Rectal smooth muscle tissue (tissue), 1 donor: ENCODE measurements around the gene GIMAP1.

ENCODE experiments used
- H3K27ac ChIP-seq: one replicate; pipeline ENCODE4 v1.7.0; 2013; ENCODE audit warnings: low read depth, low read length, inconsistent platforms
- H3K27me3 ChIP-seq: one replicate; pipeline ENCODE4 v1.7.0; 2013; ENCODE audit warnings: low read length; ENCODE audit not compliant: control insufficient read depth, insufficient read depth
- H3K36me3 ChIP-seq: one replicate; pipeline ENCODE4 v1.7.0; 2013; ENCODE audit warnings: low read length; ENCODE audit not compliant: control insufficient read depth, insufficient read depth
- H3K4me1 ChIP-seq: one replicate; pipeline ENCODE4 v1.7.0; 2013; ENCODE audit warnings: low read length; ENCODE audit not compliant: control insufficient read depth, insufficient read depth
- H3K4me3 ChIP-seq: one replicate; pipeline ENCODE4 v1.7.0; 2013; ENCODE audit warnings: low read length
- H3K9ac ChIP-seq: one replicate; pipeline ENCODE4 v1.7.0; 2013; ENCODE audit warnings: low read length

Gene GIMAP1

DNA sequence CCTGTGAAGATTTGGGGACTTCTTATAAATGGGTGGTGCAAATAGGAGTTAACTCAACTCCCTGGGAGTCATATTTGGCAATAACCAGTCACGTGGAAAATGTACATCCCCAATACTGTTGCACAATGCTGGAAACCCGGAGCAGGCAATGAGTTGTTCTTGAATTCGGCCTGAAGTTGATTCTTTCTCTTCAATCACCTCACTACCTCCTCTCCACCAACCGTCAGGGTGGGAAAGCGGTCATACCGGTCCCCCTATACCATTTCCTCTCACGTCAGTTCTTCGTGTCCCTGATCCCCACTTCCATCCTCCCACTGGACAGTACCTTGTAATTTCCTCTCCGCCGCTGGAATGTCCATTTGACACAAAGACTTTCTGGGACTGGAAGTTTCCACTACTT is 23.6 kb downstream of the GIMAP1 start:
- peak overlapping the region; percentile 40 for H3K4me3 ChIP-seq
- no peak overlapping the region for H3K9ac ChIP-seq
- no peaks in the 10 kb centered on the region for H3K27me3 ChIP-seq
- no peak overlapping the region for H3K27ac ChIP-seq
- H3K36me3 ChIP-seq, result no peaks in the 10 kb centered on the region
- peaks cover 7% of the 10 kb centered on the region for H3K4me1 ChIP-seq

DNA sequence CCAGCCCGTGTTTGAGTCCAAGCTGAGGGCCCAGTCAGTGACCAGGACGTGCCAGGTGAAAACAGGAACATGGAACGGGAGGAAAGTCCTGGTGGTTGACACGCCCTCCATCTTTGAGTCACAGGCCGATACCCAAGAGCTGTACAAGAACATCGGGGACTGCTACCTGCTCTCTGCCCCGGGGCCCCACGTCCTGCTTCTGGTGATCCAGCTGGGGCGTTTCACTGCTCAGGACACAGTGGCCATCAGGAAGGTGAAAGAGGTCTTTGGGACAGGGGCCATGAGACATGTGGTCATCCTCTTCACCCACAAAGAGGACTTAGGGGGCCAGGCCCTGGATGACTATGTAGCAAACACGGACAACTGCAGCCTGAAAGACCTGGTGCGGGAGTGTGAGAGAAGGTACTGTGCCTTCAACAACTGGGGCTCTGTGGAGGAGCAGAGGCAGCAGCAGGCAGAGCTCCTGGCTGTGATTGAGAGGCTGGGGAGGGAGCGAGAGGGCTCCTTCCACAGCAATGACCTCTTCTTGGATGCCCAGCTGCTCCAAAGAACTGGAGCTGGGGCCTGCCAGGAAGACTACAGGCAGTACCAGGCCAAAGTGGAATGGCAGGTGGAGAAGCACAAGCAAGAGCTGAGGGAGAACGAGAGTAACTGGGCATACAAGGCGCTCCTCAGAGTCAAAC is 26.0 kb downstream of the GIMAP1 start:
- Histone ChIP-seq H3K4me1 (peaks cover 7% of the 10 kb centered on the region), H3K27ac (no peak overlapping the region)

DNA sequence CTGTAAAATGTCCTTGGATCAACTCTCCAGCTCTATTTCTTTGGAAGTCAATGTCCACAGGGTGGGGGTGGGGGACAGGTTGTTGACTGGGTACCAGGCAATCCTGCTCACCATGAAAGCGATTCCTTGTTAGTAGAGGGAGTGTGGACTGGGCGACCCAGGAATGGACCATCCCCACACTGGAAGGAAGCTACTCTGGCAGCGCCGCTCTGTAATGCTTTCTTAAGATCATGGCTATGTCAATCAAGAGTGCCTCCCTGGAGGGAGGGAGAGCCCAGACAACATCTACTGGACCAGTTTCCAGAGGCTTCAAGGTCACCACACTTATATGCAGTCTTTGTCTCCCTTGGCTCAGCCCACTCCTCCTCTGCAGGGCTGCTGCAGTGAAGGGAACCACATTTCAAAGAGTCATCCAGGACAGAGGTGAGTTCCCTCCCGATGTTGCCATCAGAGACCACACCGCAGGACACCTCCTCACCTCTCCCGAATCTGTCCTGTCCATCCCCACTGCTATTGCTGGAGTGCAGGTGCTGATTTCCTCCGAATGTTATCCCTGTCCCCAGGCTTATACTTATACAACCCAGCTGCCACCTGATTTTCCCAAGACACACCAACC is 27.7 kb downstream of the GIMAP1 start:
- H3K27ac ChIP-seq, result no peak overlapping the region
- H3K4me1 ChIP-seq, result peaks cover 7% of the 10 kb centered on the region
- no peak overlapping the region for H3K9ac ChIP-seq
- H3K36me3 ChIP-seq, result no peaks in the 10 kb centered on the region
- no peaks in the 10 kb centered on the region for H3K27me3 ChIP-seq
- H3K4me3 ChIP-seq, result no peak overlapping the region

More for the DNA sequence above, 26.0 kb downstream of the GIMAP1 start:
- Histone ChIP-seq H3K27me3 (no peaks in the 10 kb centered on the region), H3K4me3 (peak overlapping the region; percentile 5), H3K36me3 (no peaks in the 10 kb centered on the region), H3K9ac (no peak overlapping the region)

DNA sequence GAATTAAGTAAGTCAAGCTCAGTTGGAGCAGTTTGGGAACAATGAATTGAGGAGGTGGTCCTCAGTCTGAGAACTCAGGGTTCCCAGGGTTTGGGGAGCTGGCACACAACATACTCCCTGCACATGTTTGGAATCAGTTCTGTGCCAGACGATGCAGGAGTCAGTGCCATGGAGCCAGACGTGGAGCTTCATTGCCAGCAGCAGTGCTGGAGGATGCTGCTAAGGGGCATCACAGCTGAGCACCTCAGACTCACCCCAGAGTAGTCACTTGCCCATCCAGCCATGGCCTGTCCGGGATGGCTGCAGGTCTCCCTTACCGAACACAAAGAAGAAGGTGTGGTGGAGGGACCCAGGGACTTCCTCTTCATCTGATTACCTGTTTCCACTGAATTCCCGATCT is 28.7 kb downstream of the GIMAP1 start:
- H3K36me3 ChIP-seq, result no peaks in the 10 kb centered on the region
- no peaks in the 10 kb centered on the region for H3K27me3 ChIP-seq
- H3K4me3 ChIP-seq, result no peak overlapping the region
- H3K9ac ChIP-seq, result no peak overlapping the region
- peaks cover 7% of the 10 kb centered on the region for H3K4me1 ChIP-seq
- no peak overlapping the region for H3K27ac ChIP-seq

DNA sequence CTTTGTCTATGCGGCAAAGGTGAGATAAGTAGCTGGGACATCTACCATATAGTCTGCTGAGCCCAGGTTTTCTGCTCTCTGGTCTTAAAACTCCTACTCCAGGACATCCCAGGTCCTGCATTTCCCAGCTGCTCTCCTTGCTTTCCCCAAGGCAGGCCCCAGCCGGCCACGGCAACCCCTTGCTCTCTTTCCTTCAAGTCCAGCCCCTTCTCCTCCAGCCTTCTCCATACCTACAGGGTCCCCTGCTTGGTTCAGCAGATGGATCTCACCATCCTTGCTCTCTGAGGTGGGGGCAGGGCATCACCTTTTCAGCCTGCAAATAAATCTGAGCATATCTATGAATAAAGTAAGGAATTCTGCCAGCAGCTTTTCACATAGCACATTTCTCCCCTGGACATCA is 29.5 kb downstream of the GIMAP1 start:
- no peak overlapping the region for H3K4me3 ChIP-seq
- no peaks in the 10 kb centered on the region for H3K27me3 ChIP-seq
- peaks cover 7% of the 10 kb centered on the region for H3K4me1 ChIP-seq
- H3K9ac ChIP-seq, result no peak overlapping the region
- H3K27ac ChIP-seq, result no peak overlapping the region
- no peaks in the 10 kb centered on the region for H3K36me3 ChIP-seq

DNA sequence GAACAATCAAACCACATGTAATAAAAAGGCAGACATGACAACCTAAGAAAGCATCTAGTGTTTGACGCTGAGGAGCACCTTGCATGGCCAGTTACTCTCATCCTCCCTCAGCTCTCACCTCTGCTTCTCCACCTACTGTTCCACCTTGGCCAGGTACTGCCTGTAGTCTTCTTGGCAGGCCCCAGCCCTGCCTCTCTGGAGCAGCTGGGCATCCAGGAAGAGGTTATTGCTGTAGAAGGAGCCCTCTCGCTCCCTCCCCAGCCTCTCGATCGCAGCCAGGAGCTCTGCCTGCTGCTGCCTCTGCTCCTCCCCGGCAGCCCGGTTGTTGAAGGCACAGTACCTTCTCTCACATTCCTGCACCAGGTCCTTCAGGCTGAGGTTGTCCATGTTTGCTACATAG is 30.5 kb downstream of the GIMAP1 start:
- Histone ChIP-seq H3K27ac (no peak overlapping the region), H3K4me1 (peaks cover 7% of the 10 kb centered on the region), H3K27me3 (no peaks in the 10 kb centered on the region), H3K9ac (no peak overlapping the region), H3K4me3 (no peak overlapping the region), H3K36me3 (no peaks in the 10 kb centered on the region)

DNA sequence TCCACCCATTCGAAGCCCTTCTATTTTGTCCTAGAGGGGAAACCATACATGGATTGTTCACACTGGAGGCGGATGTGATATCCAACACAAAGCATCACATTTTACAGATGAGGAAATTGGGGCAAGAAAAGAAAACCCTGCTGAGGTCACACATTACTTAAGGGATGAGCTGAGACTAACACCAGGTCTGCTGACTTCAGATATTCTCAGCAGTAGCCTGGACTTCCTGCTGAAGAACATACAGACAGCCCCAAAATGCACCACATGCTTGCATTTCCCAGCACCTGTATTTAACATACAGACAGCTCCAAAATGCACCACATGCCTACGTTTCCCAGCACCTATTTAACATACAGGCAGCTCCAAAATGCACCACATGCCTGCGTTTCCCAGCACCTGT is 32.0 kb downstream of the GIMAP1 start:
- Histone ChIP-seq H3K27ac (no peak overlapping the region), H3K4me1 (peaks cover 5% of the 10 kb centered on the region), H3K4me3 (no peak overlapping the region)

DNA sequence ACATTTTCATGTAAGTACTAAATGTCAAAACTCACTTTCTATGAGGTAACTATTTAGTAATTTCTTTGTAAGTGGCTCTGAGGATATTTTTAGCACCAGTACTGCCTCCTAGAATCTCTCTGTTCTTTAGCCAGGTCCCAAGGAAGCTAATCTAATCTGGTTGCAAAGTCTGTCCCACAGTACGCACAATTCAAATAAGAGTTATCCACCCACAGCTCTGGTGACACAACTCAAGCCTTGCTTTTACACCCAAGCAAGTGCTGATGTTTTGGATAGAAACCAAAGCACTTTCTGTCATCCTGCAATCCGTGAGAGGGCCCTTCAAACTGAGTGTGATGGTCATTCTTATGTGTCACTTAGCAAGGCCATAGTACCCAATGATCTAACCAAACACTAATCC is 35.3 kb downstream of the GIMAP1 start:
- no peaks in the 10 kb centered on the region for H3K4me1 ChIP-seq
- H3K36me3 ChIP-seq, result no peaks in the 10 kb centered on the region
- no peaks in the 10 kb centered on the region for H3K27me3 ChIP-seq
- no peak overlapping the region for H3K4me3 ChIP-seq
- H3K27ac ChIP-seq, result no peak overlapping the region
- H3K9ac ChIP-seq, result no peak overlapping the region

More for the DNA sequence above, 32.0 kb downstream of the GIMAP1 start:
- Histone ChIP-seq H3K27me3 (no peaks in the 10 kb centered on the region), H3K9ac (no peak overlapping the region), H3K36me3 (no peaks in the 10 kb centered on the region)

DNA sequence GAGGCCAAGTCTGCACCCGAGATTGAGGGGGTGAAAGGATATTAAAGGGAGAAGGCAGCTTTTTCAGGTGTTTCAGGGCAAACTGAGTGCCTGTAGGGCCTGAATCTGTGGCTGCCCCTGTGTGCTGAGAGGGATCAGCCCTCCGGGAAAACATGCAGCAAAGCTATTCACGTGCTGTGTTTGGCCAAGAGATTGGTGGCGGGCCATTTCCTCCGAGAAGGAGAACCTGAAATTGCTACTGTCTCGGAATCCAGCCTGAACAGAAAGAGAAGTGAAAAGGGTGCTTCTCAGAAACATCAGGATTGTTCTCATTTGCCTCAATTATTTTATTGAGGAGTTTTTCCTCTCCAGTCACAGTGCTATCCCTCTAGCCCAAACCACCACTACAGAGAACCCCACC is 36.8 kb downstream of the GIMAP1 start:
- no peak overlapping the region for H3K27ac ChIP-seq

DNA sequence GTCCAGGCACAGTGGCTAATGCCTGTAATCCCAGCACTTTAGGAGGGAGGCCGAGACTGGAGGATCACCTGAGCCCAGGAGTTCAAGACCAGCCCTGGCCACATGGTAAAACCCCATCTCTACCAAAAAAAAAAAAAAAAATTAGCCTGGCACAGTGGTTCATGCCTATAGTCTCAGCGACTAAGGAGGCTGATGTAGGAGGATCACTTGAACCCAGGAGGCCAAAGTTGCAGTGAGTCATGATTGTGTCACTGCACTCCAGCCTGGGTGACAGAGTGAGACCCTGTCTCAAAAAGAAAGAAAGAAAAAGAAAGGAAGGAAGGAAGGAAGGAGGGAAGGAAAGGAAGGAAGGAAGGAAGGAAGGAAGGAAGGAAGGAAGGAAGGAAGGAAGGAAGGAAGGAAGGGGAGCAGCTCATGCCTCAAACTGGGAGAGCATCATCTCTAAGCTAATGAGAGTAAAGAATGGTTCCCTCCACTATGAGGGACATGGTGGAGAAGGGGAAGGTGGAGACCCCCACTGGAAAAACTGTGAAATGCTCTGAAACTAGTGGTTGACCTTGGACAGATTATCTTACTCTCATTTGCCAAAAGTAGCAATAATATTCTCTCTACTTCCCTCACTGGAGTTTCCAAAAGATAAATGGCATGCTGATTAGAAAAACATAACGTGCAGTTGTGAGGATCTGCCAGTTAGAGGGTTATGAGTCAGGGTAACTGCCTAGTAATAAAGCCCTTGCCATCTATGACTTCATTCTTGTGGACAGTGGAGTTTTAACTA is 37.6 kb downstream of the GIMAP1 start:
- H3K27me3 ChIP-seq, result no peaks in the 10 kb centered on the region
- H3K9ac ChIP-seq, result no peak overlapping the region
- no peak overlapping the region for H3K27ac ChIP-seq
- no peaks in the 10 kb centered on the region for H3K36me3 ChIP-seq
- H3K4me3 ChIP-seq, result no peak overlapping the region
- no peaks in the 10 kb centered on the region for H3K4me1 ChIP-seq

More for the DNA sequence above, 36.8 kb downstream of the GIMAP1 start:
- Histone ChIP-seq H3K36me3 (no peaks in the 10 kb centered on the region), H3K4me1 (no peaks in the 10 kb centered on the region), H3K27me3 (no peaks in the 10 kb centered on the region), H3K4me3 (no peak overlapping the region), H3K9ac (no peak overlapping the region)

DNA sequence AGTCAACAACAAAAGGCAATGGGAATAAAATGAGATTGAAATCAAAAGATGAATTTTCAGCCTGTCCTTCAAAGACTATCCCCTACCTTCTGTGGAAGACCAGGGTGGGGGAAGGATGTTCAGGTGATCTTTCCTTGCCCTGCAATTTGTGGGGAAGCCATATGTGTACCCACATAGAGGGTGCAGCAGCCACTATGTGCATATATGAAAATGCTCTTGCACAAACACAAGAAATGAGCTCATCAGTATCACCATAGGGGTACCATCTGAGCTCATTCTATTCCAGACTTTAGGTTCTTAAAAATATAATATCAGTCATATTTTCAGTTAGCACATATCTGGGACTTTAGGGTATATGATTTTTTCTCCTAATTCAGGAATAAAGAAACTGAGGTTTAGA is 38.5 kb downstream of the GIMAP1 start:
- Histone ChIP-seq H3K27me3 (no peaks in the 10 kb centered on the region), H3K27ac (no peak overlapping the region), H3K4me3 (no peak overlapping the region), H3K4me1 (no peaks in the 10 kb centered on the region), H3K9ac (no peak overlapping the region), H3K36me3 (no peaks in the 10 kb centered on the region)

DNA sequence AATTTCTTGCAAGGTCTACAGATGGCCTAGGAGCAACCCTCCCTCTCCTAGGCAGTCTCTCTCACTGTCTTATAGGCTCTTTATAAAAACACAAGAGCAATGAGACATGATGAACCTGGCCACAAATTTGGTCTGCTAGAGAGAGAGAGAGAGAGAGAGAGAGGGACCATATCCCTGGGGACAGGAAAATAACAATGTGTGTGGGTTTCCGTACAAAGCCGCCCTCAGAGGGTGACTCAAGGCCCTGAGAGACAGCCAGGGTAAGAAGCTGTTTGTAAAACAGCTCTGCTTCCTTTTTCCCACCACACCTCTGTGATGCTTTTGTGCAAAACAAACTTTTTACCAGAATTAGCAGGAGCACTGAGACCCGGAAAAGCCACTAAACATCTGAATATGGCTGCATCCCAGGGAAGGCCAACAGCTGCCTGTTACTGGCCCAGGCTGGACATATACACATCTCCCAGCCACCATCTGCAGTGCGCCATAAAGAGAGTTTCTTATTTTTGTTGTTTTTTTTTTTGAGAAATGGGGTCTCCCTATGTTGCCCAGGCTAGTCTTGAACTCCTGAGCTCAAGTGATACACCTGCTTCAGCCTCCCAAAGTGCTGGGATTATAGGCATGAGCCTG is 39.2 kb downstream of the GIMAP1 start:
- H3K27ac ChIP-seq, result no peak overlapping the region
- no peak overlapping the region for H3K4me3 ChIP-seq
- no peaks in the 10 kb centered on the region for H3K4me1 ChIP-seq
- no peaks in the 10 kb centered on the region for H3K36me3 ChIP-seq
- H3K9ac ChIP-seq, result no peak overlapping the region
- H3K27me3 ChIP-seq, result no peaks in the 10 kb centered on the region
